Stimulated activated CD4-positive, alpha-beta T cell treated with anti-CD3 and anti-CD28 coated beads, TNF-alpha, amount 100 ng/mL, for 1 hour (primary cell): ENCODE data around the gene SLFN5.
A peak's percentile ranks its signal among the peaks of the same experiment; 100 is the strongest.
"Not testable (repeated sequence)": the region's sequence is repeated elsewhere in the genome, so short reads cannot be mapped to it uniquely, and the experiment has no call there.

Source experiments
- DNase-seq, 3 donors: peaks; one replicate each; pipeline ENCODE4 v3.0.0-alpha.2; 2020; ENCODE audit warnings: low read depth in 3 of 3, low spot score in 1 of 3

The SLFN5 gene

DNA sequence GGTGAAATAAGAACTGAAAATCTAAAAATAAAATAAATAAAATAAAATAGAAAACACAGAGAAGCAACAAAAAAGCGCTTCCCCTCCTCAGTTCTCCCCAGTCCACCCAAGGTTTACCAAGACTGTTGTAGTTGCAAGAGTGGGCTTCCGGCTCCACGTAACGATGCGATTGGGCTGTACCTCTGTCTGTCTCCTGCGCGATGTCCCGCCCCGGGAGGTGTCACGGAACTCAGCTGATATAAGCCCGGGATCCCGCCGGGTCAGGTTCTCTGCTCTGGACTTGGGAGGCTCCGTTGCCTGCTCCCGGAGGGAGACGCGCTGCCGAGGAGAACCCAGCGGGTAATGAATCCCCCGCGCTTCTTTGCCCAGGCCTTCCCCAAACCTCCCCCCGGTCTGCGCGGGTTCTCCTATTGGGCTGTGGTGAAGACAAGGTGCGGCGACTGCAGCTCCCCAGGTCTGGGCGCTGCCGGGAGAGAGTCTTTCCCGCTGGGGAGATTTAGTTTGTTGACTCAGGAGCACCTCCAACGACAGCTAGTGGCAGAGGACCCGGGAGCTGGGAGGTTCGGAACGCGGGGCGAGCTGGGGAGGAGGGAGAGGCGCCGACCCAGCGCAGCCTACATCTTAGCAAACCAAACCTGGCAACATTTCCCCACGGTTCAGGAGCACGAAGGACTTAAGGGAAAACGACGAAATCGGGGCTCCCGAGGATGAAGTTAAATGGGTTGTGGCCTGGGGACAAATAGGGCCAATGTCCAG, at the start of gene SLFN5:
Gene SLFN5 (plus strand): TSS at position 268 of the 756 bp plus-strand sequence. CDS start 15,619 bp downstream, outside the sequence.
- DNase-seq = peak; percentile 85 to 89 (median 88)

DNA sequence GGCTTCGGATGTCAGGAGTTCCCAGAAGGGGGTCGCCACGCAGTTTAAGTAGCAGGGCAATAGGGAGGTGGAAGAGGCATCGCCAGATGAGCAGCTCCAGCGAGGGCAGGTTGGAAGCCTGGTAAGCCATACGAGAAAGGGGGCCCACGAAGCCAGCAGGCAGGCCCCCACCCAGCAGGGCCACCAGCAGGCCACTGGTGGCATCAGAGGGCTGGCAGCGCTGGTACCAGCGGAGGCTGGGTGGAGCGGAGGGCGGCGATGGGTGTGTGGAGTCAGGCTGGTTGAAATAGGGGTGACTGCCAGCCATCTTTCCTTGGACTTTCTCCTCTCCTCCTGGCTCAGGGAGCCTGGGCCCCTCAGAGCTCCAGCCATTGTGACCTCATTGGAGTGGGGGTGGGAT, 48.9 kb upstream of the SLFN5 start, which contains the start of gene SLC35G3:
Gene SLC35G3 (minus strand): TSS at position 393 of the 400 bp plus-strand sequence. CDS start 86 bp downstream, at position 307.
- not testable (repeated sequence) for DNase-seq

DNA sequence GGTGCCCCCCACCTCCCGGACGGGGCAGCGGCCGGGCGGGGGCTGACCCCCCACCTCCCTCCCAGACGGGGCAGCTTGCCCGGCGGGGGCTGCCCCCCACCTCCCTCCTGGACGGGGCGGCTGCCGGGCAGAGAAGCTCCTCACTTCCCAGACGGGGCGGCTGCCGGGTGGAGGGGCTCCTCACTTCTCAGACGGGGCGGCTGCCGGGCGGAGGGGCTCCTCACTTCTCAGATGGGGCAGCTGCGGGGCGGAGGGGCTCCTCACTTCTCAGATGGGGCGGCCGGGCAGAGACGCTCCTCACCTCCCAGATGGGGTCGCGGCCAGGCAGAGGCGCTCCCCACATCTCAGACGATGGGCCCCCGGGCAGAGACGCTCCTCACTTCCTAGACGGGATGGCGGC, 47.8 kb upstream of the SLFN5 start:
- DNase-seq = not testable (repeated sequence)

- not testable (repeated sequence) for DNase-seq
These were observed 40.3 kb upstream of the SLFN5 start for GRCh38 chr17:35202582-35202981.

GRCh38 chr17:35210741-35211140, 32.1 kb upstream of the SLFN5 start:
- DNase-seq = no peak

DNA sequence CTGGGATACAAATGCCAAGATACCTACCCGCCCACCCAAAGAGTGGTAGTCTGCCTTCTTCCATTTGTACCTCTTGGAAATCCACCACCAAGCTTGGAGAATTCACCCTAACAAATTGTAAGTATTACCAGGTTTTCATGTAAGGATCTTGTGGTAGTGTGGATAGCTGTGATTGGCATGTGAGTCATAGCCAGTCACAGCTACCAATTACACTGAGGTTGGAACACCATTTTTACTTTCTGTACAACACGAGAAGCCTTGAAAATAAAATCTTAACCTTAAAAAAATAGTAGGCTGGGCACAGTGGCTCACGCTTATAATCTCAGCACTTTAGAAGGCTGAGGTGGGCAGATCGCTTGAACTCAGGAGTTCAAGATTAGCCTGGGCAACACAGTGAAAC, 30.2 kb upstream of the SLFN5 start:
- DNase-seq = no peak

DNA sequence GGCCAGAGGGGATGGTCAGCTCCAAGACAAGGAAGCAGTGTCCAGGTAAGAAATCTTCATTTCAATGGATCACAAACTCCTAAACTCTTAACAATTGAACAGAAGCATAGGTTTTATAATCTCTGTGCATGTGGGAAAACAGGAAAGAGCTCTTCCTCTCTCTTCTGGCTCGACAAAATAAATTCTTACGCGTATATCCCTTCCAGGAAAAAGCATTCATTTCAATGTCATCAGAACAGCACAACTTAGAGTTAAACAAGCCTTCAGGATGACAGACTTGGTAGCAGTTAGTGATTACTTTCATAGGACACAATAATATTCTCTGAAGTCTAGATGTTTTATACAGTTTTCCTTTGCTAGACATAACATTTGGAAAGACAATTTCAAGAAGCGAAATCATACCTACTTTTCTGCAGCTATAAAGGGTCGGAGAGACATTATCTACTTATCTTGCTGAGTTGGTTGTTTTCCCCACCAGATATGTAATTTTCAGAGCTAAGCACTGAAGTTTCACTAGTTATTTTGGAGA, 29.4 kb upstream of the SLFN5 start:
- no peak for DNase-seq

DNA sequence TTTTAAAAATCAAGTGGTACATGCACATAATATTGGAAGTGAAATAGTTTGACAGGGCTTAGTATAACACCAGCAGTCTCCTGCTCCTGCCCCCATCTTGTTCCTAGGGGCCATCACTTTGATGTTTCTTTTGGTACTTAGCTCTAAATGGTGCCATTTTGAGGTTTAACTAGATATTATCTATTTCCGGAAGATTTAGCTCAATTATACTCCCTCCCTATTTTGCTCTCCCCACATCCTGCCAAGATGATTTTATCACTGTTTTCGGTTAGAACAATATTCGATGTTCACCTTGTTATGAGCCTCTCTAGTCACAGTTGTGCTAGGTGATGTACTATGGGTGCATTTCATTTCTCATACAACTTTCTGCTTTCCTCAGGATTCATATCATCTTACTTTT, 28.7 kb upstream of the SLFN5 start:
- DNase-seq = peak in 2 of 3 donors; percentile 3 to 12

DNA sequence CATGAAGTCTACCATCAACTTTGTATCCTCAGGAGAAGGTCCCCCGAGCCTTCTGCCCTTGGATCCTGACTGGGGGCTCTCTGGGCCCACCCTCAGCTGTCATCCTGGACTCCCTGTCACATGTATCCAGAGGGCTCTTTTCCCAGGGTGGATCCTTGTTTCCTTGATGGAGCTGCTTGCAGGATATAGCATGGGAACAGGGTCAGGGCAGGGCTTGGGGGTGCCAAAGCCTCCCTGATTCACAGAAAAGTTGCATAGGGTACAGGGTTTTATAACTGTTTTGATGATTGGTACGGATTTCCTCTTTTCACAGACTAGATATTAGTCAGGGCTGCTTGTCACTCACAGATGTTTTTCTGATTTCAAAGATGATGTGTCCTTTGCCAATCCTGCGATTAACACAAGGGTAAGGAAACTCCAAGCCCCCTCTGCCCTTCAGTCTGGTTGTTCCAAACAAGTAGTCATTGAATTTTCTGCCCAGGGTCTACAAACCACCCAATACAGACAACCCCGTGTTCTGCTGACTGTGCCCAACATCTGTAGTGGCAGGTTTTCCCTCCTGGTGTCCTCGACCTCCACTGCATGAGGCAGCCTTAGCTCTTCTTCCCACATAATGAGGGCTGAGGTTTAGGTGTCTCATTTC, 28.1 kb upstream of the SLFN5 start:
- no peak for DNase-seq

DNA sequence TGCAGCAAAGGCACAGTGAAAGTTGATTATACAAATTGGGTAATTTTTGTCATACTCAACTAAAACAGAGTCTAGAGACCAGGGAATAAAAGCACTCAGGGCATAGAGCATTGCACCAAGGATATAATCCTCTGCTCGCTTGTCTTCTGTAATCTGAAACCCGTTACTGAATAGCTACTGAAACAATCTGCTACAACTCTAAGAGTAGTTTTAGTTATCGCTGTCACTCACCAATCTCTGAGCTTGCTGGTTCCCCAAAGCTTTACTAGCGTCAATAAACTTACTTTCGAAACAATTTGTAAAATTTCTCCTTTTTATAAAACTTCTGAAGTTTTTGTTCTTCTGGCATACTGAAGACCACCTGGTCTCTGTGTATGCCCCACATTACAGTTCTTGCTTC, 25.8 kb upstream of the SLFN5 start:
- DNase-seq = no peak

GRCh38 chr17:35218915-35219314, 24.0 kb upstream of the SLFN5 start:
- no peak for DNase-seq

- DNase-seq = no peak
These were observed 20.4 kb upstream of the SLFN5 start for GRCh38 chr17:35222452-35222851.

- no peak for DNase-seq
These were observed 18.4 kb upstream of the SLFN5 start for GRCh38 chr17:35224436-35224835.

GRCh38 chr17:35227546-35227945, 15.3 kb upstream of the SLFN5 start:
- no peak for DNase-seq

DNA sequence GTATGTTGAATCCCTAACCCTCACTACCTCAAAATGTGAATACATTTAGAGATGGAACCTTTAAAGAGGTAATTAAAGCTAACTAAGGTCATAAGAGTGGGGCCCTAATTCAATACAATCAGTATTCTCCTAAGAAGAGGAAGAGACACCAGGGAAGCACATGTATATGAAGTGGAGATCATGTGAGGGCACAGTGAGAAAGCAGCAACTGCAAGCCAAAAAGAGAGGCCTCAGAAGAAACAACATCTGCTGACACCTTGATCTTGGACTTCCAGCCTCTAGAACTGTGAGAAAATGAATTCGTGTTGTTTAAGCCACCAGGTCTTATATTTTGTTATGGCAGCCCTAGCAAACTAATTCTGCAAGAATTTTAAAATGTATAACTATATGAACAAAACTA, 13.2 kb upstream of the SLFN5 start:
- no peak for DNase-seq

GRCh38 chr17:35234315-35234714, 8.6 kb upstream of the SLFN5 start:
- not testable (repeated sequence) for DNase-seq

DNA sequence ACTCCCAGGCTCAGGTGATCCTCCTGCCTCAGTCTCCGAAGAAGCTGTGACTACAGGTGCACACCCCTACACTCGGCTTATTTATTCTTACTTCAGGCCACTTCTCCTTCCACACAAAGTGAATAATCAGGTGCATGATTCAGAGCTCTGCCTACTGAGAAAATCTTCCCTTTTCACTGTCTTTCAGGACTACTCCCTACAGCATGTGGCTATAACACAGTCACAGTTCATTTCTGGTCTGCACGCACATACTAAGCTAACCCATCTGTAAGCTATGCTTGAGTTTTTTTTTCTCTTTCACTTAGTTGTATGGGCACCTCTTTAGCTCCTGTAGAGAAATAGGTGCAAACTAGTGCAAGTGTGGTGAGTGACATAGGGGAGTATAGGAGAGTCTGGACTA, 7.6 kb upstream of the SLFN5 start:
- DNase-seq = no peak

- no peak for DNase-seq
These were observed 7.0 kb upstream of the SLFN5 start for GRCh38 chr17:35235917-35236316.

DNA sequence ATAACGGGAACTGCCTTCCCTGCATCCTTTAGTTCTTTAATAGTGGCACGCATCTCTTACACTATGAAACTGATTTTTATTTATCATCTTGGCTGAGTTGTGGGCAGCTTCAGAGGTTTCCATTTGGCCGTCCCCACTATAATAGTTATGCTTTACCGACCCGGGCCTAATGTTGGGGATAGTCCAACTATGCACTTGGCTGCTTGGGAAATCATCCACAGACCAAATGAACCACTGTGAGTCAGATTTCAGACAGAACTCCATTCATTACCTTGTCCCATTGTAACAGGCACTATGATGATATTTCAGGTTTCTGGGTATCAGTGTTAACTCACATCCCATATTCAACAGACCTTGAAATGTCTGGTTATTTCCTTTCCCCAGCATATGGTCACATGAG, 6.1 kb upstream of the SLFN5 start:
- no peak for DNase-seq

DNA sequence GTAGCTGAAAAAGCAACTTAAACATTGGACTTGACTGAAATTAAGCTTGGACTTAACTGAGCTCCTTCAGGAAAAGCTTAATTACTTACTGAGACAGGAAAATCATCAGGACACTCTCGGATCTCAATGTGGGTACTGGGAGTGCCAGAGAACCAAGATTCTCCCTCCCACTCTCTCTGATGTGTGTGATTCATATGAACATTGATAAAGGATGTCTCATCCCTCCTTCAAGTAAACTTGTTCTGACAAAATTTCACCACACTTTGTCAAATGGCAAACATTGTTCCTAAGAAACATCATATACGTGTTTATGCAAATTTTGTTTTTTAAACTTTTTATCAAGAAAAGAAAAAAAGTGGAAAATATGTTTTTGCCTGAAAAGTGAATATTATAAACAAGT, 4.1 kb upstream of the SLFN5 start:
- DNase-seq = no peak

DNA sequence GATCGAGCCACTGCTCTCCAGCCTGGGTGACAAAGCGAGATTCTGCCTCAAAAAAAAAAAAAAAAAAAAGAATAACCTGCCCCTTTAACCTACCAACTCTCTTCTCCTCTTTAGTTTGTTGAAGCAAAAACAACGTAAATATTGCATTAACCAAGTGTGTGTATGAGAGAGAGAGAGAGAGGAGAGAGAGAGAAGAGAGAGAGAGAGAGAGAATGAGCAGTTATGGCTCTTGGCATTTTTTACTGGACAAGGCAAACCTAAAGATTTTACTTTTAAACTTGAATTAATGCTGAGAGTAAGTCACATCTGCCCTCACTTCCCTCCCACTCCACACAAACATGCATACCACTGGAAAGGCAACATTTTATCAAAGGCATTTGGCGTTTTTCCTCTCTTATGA, 3.0 kb upstream of the SLFN5 start:
- DNase-seq = no peak

- DNase-seq = no peak
These were observed 2.0 kb upstream of the SLFN5 start for GRCh38 chr17:35240861-35241260.
